HG02759 (cell line): ENCODE measurements around the gene CCNQ.

Experiments used
- ATAC-seq: cut with Tn5 transposase; IDR thresholded peaks from one replicate; pipeline ENCODE4 v1.9.1; 2021; ENCODE audit warnings: mild to moderate bottlenecking, moderate library complexity; ENCODE audit not compliant: unreplicated experiment

CCNQ gene

DNA sequence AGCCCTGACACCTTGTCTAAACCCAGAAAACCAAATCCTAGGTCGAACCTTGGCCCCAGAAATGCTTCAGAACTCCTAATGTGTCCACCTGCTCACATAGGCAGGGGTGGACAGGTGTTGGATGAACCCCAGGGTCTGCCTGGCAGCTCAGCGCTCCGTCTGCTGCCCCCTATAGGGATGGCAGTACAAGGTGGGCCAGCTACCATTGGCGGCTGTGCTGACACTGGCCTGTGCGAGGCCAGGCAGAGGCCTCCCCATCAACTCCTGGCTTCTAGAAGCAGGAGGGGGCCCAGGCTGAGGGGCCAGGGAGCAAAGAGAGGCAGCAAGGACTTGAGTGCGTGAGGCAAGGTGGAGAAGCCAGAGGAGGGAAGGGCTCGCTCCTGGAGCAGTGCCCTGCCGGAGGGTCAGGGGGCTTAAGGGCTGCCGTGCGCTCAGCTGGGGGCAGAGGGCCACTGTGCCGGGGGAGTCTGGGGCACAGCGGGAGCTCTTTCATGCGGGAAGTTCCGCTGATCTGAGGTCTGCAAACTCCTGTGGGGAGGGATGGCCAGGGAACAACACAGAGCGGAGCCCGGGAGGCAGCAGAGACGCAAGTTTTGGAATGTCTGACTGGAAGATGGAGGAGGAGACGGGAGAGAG, 20.6 kb downstream of the CCNQ start:
- ATAC-seq, result no peak

DNA sequence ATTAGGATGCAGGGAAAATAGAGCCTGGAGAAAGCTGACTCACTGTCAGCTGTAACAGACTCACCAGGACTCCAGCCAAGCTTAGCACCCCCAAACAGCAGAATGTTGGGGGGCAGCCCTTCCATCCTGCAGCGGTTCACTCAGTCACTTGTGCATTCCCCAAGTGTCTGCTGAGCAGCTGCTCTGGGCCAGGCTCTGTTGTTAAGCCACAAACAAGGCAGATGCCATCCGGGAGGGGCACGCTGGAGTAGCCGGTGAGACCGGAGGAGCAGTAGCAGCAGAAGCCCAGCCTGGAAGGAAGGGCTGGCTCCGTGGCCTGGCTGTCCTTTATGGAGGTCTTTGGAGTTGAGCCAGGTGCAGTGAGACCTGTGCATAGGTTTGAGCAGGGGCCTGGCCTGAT, 22.0 kb downstream of the CCNQ start:
- no peak for ATAC-seq

DNA sequence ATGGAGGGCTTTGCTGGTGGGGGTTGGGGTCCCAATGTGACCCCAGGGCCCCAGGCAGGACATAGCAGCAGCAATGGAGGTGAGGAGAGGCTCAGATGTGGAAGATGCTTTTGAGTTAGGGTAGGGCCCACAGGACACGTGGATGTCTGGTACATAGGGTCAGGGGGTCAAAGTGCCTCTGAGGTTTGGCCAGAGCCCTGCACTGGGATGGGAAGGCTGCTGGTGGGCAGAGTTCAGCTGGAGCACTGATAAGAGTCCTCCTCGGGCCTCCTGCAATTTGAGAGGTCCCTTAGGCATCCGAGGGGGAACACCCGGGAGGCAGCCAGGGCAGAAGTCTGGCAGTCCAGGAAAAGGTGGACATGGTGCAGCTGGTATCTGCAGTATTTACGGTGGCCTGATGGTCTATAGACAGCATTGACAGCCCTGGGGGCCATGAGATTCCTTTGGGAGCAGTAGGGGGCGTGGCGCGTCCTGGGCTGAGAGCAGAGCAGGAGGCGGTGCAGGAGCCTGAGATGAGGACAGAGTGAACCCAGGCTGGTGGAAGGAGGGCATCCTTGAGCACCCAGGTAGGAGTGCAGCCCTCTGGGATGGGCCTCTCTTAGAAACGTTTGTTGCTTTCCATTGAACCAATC, 22.6 kb downstream of the CCNQ start:
- ATAC-seq, result no peak

DNA sequence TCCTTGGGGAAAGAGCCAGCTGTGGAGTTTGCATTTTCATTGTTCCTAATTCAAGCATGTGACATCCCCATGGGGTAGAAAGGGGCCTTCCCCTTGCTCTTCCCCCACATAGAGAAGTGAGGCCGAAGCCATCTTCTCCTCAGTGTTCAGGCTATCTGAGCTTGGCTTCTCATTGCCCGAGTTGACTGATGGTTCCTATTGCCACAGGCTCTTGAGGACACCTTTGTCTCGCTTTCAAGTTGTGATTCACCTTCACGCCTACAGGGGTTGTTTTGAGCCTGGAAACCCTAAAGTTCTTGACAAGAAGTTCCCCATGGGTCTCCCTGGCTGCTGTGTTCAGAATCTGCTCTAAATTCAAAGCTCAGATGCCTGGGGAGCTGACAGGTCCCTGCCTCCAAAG, 25.0 kb downstream of the CCNQ start:
- ATAC-seq, result no peak

DNA sequence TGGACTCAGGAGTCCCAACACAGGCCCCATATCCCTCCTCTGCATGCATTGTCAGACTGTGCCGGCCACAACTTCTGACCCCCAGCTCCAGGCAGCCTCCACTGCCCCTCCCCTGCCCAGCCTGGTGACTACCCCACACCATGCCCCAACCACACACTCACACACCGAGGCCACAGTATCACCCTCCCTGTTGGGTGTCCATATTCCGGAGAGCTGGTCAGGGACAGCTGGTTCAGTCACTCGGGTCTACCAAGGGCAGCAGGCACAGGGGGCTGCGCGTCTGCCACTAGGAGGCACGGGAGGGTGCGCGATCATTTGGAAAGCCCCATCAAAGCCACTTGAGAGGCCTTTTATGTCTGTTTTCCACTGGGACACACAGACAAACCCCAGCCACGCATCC, 26.3 kb downstream of the CCNQ start:
- no peak for ATAC-seq

DNA sequence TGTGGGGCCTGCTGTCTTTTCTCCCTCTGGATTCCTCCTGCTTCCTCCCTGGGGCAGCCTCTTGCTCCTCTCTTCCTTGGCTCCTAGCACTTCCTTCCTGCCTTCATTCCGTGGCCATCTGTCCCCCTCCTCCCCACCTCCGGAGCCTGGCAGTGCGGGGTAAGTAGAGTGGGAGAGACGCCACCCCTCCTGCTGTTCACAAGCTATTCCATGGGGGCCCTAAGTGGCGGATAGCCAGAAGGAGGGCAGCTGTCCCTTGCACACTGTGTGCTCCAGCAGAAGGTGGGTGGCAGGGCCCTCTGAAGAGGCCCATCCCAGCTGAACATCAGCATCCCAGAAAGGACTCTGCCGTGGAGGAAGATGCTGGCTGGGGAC, 27.4 kb downstream of the CCNQ start:
- ATAC-seq, result no peak

DNA sequence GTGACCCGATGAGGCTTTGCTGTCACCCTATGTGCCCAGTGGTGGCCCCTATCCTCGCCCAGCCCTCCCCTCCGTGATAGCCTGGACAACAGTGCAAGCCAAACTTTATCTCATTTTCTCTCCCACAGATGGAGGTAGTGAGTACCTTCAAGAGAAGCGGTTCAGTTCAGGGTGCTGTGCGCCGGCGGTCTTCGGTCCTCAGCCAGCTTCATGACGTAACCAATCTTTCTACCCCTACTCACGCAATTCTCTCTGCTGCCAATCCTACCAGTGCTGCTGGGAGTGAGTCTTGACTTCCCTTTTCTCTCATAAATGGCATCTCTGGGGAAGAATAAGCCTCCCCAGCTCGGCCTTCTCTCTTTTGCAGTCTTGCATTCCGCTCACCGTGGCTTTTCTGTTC, 29.5 kb downstream of the CCNQ start:
- ATAC-seq, result no peak

DNA sequence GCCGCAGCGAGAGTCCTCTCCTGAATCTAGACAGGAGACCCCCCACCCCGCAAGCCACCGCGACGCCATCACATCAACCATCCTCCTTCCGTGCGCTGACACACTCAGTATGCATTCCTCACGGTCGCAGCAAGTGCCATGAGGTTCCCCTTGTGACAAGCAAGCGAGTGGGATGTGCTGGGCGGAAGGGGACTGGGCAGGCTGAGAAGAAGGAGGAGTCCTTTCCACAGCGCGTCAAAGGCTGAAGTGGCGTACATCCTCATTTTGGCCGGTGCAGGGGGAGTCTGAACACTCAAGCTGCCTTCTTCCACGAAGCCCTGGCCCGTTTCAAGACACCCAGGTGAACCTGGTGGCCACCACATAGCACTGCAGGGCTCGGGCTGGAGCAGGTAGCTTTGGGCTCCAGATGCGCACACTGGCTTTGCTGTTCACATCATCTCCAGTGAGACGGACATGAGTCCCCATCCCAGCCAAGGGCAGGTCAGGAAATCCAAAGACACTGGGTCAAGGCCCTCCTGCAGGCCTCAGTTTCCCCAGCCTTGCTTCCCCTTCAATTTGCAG, 30.4 kb downstream of the CCNQ start:
- no peak for ATAC-seq

DNA sequence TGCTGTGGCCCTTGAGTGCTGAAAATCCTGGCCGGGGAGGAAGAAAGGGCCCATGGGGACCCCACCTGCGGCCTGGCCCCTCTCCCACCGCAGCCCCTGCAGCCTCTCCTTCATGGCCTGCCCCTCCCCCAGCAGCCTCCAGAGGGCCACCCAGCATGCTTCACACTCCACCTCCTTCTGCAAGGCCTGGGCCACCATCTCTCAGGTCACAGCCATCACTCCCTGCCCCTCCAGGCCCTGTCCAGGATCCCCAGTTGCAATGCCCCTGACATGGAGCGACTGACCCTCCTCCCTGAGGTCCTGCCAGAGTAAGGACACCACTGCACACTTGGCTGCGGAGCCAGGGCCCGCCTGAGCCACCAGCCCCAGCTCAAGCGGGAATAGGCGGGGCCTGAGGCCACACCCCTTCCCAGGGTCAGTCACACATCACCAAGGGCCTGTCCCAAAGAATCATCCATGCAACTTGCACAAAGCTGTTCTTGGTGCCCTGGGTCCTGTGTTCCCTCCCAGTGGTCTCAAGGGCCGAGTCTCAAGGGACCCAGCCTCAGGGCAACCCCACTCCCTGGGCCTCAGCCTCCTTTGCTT, 32.9 kb downstream of the CCNQ start:
- no peak for ATAC-seq

DNA sequence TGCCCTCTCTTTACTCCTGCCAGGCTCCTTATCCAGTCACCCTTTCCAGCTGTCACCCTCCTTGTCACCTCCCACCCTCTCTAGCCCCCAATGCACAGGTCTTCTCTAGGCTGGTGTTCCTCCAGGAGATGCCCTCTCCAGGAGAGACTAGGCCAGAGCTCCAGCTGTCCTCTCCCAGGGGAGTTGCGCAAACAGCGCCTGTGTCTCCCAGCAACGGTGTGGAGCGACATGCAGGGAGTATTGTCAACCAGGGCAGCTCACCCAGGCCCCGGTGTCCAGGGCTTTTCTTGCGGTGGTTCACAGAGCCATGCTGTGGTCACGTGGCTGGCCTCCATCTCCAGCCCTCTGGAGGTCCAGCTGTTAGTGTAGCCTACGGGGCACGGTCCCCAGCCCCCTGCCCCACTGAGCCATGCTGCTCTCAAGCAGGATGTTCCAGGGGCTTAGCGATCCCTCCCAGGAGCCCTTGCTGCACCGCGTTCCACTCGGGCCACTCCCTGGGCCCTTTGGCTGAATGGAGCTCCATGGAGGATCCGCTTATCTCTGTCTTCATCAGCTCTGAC, 34.8 kb downstream of the CCNQ start:
- no peak for ATAC-seq

DNA sequence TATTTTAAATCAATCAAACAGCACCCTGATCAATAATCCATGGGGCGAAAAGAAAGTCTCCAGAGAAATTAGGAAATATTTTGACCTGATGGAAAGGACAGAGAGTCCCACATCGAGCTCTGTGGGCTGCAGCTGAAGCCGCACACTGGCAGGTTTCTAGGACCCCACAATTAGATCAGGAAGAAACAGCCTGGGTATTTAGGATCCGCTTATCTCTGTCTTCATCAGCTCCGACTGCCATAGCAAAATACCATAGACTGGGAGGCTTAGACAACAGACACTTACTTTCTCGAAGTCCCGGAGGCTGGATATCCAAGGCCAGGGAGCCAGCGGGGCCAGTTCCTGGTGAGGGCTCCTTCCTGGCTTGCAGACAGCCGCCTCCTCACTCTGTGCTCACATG, 36.4 kb downstream of the CCNQ start:
- ATAC-seq, result no peak

DNA sequence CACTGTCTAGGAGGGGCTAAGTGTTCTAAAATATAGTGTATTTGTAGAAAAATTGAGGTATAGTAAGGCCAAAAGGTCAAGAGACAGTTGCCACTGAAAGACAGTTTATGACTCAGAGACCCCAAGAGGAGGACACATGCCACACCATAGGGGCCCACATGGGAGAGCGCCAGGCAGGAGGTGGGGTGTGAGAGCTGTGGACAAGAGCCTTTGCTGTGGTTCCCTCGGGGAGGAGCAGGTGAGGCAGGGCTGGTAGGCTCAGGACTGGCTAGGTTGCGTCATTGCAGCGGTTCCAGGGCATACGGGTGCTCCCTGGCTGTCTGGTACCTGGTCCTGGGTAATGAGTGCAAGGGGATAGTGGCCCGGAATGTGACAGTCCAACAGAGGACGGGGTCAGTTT, 37.6 kb downstream of the CCNQ start:
- ATAC-seq, result no peak

DNA sequence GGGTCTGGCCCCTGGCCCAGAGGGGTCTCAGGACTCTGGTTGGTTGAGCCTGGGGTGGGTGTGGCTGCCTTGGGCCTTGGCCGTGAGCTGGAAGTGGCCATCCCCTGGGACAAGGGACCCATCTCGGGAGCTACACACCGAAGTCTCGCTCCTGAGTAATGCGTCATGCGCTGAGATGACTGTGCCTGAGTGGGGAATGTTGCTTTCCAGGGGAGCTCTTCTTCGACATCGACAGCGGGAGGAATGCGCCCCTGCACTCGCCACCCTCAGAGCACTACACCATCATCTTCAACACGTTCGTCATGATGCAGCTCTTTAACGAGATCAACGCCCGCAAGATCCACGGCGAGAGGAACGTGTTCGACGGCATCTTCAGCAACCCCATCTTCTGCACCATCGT, 38.5 kb downstream of the CCNQ start:
- ATAC-seq, result no peak

DNA sequence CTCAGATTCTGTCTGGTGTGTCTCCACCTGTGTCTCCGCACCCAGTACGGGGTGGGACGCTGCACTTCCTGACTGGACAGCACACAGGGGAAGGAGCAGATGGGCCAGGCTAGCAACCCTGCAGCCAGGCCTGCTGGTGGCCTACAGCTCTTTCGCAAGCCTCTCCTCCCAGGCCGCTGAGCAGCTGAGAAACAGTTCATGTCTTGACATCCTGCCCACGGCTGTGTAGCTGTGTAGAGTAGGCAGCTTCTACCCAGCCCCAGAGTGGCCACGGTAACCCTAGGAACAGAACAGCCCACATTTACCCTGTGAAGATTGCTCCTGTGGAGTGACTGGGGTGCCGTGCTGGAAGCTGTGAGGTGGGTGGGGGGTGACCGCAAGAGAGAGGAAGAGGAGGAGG, 38.9 kb downstream of the CCNQ start:
- no peak for ATAC-seq

DNA sequence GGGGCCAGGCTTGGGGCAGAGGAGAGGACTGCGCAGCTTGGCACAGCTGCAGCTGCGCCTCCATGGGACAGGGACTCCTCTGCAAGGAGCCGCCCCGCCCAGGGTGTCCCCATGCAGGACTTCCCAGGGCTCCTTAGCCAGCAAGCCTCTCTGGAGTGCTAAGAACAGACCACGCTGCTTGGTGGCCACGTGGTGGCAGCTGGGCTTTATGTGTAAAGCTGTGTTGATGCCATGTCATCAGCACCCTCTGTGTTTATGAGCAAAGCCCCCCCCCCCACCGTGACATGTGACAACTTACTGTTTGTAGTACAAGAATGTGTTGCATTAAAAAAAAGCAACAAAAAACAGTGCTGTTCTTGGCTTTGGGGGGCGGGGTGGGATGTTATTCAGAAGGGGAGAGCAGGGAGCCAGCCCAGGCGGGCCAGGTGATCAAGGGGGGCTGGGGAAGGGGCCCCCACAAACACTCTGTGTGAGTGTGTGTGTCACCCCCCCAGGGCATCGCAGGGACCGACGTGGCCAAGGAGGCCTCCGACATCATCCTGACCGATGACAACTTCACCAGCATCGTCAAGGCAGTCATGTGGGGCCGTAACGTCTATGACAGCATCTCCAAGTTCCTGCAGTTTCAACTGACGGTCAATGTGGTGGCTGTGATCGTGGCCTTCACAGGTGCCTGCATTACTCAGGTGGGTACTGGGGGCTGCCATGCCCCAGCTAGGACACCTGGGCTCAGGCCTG, 41.2 kb downstream of the CCNQ start:
- ATAC-seq, result no peak

DNA sequence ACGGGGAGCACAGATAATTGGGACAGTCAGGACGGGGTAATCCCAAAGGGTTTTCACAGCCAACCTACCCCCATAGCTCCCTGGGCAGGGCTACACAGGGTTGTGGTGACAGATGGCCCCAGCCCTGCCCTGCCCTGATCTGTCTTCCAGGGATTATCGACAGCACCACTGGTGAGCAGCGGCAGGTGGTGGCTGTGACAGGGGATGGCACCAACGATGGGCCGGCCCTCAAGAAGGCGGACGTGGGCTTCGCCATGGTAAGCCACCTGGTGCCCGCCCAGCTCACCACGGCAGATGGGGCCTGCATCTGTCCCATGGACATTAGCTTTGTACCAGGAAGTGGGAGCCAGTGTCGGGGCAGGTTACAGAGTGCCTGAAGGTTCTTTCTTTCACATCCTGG, 42.2 kb downstream of the CCNQ start:
- no peak for ATAC-seq

DNA sequence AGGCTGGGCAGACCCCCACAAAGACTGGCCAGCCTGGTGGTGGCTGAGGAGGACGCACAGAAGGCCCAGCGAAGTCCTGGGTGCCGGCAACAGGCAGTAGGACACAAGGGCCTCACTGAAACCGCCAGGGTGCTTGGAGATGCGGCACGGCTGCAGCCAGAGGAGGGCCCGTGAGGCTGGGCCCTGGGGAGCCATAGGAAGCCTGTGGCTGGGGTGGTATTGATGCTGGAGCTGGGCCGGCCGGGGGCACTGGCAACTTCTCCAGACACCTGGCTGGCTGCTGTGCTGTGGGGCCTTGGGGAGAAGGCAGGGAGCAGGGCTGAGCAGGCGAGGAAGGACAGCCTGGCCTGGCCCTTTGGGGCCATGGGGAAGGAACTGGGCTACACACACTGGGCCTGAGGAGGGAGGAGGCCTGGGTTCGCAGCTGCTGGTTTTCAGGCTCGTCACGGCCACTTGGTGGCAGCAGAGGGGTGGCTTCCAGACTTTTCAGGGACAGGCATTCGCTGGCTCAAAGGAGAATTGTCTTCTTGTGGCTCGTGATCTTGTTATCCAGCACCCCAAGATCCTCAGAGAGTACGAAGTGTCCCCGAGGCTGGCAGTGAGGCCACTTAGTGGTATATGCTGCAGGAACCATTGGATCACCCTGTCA, 44.3 kb downstream of the CCNQ start:
- ATAC-seq, result no peak

DNA sequence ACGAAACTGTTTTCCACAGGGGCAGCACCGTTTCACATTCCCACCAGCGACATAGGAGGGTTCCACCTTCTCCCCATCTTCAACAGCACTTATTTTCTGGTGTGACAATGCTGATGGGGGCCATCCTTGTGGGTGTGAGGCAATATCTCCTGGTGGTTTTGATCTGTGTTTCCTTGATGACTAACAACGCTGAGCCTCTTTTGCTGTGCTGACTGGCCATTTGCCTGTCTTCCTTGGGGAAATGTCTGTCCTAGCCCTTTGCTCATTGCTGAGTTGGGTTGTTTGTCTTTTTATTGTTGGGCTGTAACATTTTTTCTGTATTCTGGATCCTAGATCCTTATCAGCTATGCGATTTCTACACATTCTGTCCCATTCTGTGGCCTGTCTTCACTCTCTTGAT, 47.8 kb downstream of the CCNQ start:
- ATAC-seq, result no peak

DNA sequence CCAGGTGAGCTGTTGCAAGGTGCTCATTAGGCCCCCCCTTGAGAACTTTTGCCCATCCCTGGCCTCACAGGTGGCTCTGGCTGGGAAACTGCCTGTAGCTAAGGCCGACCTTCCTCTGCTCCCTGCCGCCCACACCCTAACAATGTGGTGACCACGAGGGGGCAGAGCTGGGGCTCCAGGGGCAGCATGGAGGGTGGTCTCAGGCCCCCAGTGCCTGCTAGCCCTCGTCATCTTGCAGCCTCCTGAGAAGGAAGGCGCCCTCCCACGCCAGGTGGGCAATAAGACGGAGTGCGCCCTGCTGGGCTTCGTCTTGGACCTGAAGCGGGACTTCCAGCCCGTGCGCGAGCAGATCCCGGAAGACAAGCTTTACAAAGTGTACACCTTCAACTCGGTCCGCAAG, 49.1 kb downstream of the CCNQ start:
- ATAC-seq, result no peak

DNA sequence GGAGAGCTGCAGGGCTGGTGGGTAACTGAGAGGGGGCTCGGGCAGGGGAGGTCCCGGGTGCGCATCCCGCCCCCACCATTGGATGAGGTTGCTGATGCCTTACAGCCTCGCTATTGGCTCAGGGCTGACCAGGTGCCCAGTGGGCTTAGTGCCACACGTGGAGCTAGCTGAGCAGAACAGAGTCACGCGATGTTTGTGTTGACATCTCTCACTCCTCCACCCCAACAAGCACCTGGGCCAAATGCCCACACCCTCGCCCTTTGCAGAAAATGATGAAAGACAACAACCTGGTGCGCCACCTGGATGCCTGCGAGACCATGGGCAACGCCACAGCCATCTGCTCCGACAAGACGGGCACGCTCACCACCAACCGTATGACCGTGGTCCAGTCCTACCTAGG, 49.7 kb downstream of the CCNQ start:
- no peak for ATAC-seq

DNA sequence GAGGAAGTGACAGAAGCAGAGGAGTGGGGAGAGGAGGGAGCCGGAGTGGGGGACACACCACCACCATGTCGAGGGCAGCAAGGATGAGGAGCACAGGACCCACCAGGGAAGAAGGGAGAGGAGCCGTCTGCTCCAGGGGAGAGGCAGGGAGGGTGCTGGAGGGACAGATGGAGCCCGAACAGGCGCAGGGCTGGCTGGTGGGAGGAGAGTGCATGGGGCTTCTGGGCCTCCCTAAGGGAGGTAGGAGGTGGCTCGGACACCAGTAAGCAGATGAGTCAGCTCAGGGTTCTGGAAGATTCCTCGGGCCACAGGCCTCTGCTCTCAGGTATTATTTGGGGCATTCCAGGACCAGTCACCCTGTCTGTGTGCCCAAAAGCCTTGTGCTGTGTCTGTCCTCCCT, 51.7 kb downstream of the CCNQ start:
- ATAC-seq, result no peak
